WTC11 (cell line): ENCODE data around the gene COL20A1. TPM values are rescaled to one million over a fixed set of nuclear protein-coding genes. Genes with fewer than 3 reads are reported as not detected.

Experiments
- ATAC-seq: fragments of 200-7000 bp; cut with Tn5 transposase; 2 replicates; pipeline ENCODE4 v1.10.0; 2021; ENCODE audit warnings: mild to moderate bottlenecking, moderate library complexity
- CTCF ChIA-PET: fragments of 300-600 bp; sonication (Branson Sonifier 250); formaldehyde crosslinking; loops from one replicate; lab custom pipeline; 2021; ENCODE audit warnings: antibody characterized with exemption; lab: Charles Lee
- POLR2A ChIA-PET: fragments of 350-600 bp; sonication (Branson Sonifier 250); formaldehyde crosslinking; loops from one replicate; lab custom pipeline; 2021; ENCODE audit warnings: antibody characterized with exemption; lab: Charles Lee
- DNase-seq: peaks from one replicate; pipeline ENCODE4 v3.0.0; 2021; ENCODE audit warnings: low spot score
- H3K27ac Mint-ChIP-seq: 2 replicates; pipeline ENCODE4 v1.8.0; 2021; ENCODE audit warnings: mixed read lengths
- H3K27me3 Mint-ChIP-seq: 2 replicates; pipeline ENCODE4 v1.8.0; 2021; ENCODE audit warnings: low read depth, mild to moderate bottlenecking, moderate library complexity, mixed read lengths
- H3K36me3 Mint-ChIP-seq: 2 replicates; pipeline ENCODE4 v1.8.0; 2021; ENCODE audit warnings: mixed read lengths
- H3K4me1 Mint-ChIP-seq: 2 replicates; pipeline ENCODE4 v1.8.0; 2022; ENCODE audit warnings: mixed read lengths
- H3K4me3 Mint-ChIP-seq: 2 replicates; pipeline ENCODE4 v1.8.0; 2021; ENCODE audit warnings: mild to moderate bottlenecking, moderate library complexity, mixed read lengths
- H3K9me3 Mint-ChIP-seq: 2 replicates; pipeline ENCODE4 v1.8.0; 2021; ENCODE audit warnings: mixed read lengths
- CDX4 ChIP-seq: fragments of 250-450 bp; sonication (Bioruptor Pico); IDR thresholded peaks from 2 replicates; pipeline ENCODE4 v1.9.0; 2021; ENCODE audit warnings: moderate library complexity, mild to moderate bottlenecking, inconsistent platforms, borderline replicate concordance
- CREB1 ChIP-seq: sonication (generic); formaldehyde crosslinking; IDR thresholded peaks from 2 replicates; pipeline ENCODE4 v1.8.0; 2023; ENCODE audit warnings: mild to moderate bottlenecking, missing genetic modification reagents
- ESRRA ChIP-seq: sonication (generic); formaldehyde crosslinking; IDR thresholded peaks from 2 replicates; pipeline ENCODE4 v1.8.1; 2022; ENCODE audit warnings: mild to moderate bottlenecking, missing genetic modification reagents, borderline replicate concordance
- FOXK1 ChIP-seq: sonication (generic); formaldehyde crosslinking; IDR thresholded peaks from 2 replicates; pipeline ENCODE4 v1.8.0; 2022; ENCODE audit warnings: mild to moderate bottlenecking, moderate library complexity, missing genetic modification reagents
- FOXP4 ChIP-seq: sonication (generic); formaldehyde crosslinking; IDR thresholded peaks from 2 replicates; pipeline ENCODE4 v1.8.0; 2022; ENCODE audit warnings: mild to moderate bottlenecking, missing genetic modification reagents
- MLX ChIP-seq: sonication (generic); formaldehyde crosslinking; IDR thresholded peaks from 2 replicates; pipeline ENCODE4 v1.8.1; 2023; ENCODE audit warnings: mild to moderate bottlenecking, missing genetic modification reagents, moderate library complexity
- NFYB ChIP-seq: sonication (generic); formaldehyde crosslinking; conservative IDR thresholded peaks from 2 replicates; pipeline ENCODE4 v1.8.0; 2022; ENCODE audit warnings: low read depth, missing genetic modification reagents
- NR3C1 ChIP-seq: sonication (generic); formaldehyde crosslinking; conservative IDR thresholded peaks from 2 replicates; pipeline ENCODE4 v1.8.1; 2023; ENCODE audit warnings: low read depth, mild to moderate bottlenecking, missing genetic modification reagents
- RORB ChIP-seq: fragments of 250-450 bp; sonication (Bioruptor Pico); IDR thresholded peaks from 2 replicates; pipeline ENCODE4 v1.9.0; 2021; ENCODE audit warnings: mild to moderate bottlenecking
- SMAD3 ChIP-seq: sonication (generic); formaldehyde crosslinking; IDR thresholded peaks from 2 replicates; pipeline ENCODE4 v1.8.0; 2022; ENCODE audit warnings: missing genetic modification reagents, mild to moderate bottlenecking, borderline replicate concordance
- TP53 ChIP-seq: sonication (generic); formaldehyde crosslinking; IDR thresholded peaks from 2 replicates; pipeline ENCODE4 v1.8.1; 2023; ENCODE audit warnings: mild to moderate bottlenecking, missing genetic modification reagents
- total RNA-seq: library from RNA; stranded (reverse); gene quantifications from 3 replicates; pipeline ENCODE4 v1.2.3, GENCODE V29; 2021
- TF ChIP-seq, protein P1 (sequence below): fragments of 250-450 bp; sonication (Bioruptor Pico); conservative IDR thresholded peaks from 2 replicates; pipeline ENCODE4 v1.9.0; 2021; ENCODE audit warnings: mild to moderate bottlenecking
- TF ChIP-seq, protein P2 (sequence below): sonication (generic); formaldehyde crosslinking; IDR thresholded peaks from 2 replicates; pipeline ENCODE4 v1.8.1; 2023; ENCODE audit warnings: mild to moderate bottlenecking, moderate library complexity, missing genetic modification reagents
- TF ChIP-seq, protein P3 (sequence below): sonication (generic); formaldehyde crosslinking; IDR thresholded peaks from 2 replicates; pipeline ENCODE4 v1.8.1; 2023; ENCODE audit warnings: mild to moderate bottlenecking, missing genetic modification reagents, borderline replicate concordance
- TF ChIP-seq, protein P4 (sequence below): fragments of 250-450 bp; sonication (Bioruptor Pico); IDR thresholded peaks from 2 replicates; pipeline ENCODE4 v1.9.0; 2021; ENCODE audit warnings: mild to moderate bottlenecking
- TF ChIP-seq, protein P5 (sequence below): sonication (generic); formaldehyde crosslinking; IDR thresholded peaks from 2 replicates; pipeline ENCODE4 v1.8.0; 2022; ENCODE audit warnings: mild to moderate bottlenecking, missing genetic modification reagents
- TF ChIP-seq, protein P6 (sequence below): sonication (generic); formaldehyde crosslinking; IDR thresholded peaks from 2 replicates; pipeline ENCODE4 v1.8.0; 2022; ENCODE audit warnings: missing genetic modification reagents

Gene COL20A1
- total RNA-seq, 1 experiment from 2014 or later: 1.3 TPM

- ChIA-PET POLR2A (no interaction called here), CTCF (interaction anchor here (2.2 to 8.1 kb wide), 4 partner anchors 19 to 92 kb away, joined by 13 to 79 read pairs (median 44); partner anchors contain the start of gene NKAIN4)
- DNase-seq: no peak
- Mint-ChIP-seq H3K27me3 (no peaks in the 10 kb centered on the region), H3K36me3 (peaks cover 12% of the 10 kb centered on the region), H3K4me3 (no peak overlapping the region), H3K4me1 (peaks cover 4% of the 10 kb centered on the region; the same call in 1 of the 2 replicates), H3K27ac (no peak overlapping the region), H3K9me3 (no peaks in the 10 kb centered on the region)
- ATAC-seq: no peak
- TF ChIP-seq, protein P1, sequence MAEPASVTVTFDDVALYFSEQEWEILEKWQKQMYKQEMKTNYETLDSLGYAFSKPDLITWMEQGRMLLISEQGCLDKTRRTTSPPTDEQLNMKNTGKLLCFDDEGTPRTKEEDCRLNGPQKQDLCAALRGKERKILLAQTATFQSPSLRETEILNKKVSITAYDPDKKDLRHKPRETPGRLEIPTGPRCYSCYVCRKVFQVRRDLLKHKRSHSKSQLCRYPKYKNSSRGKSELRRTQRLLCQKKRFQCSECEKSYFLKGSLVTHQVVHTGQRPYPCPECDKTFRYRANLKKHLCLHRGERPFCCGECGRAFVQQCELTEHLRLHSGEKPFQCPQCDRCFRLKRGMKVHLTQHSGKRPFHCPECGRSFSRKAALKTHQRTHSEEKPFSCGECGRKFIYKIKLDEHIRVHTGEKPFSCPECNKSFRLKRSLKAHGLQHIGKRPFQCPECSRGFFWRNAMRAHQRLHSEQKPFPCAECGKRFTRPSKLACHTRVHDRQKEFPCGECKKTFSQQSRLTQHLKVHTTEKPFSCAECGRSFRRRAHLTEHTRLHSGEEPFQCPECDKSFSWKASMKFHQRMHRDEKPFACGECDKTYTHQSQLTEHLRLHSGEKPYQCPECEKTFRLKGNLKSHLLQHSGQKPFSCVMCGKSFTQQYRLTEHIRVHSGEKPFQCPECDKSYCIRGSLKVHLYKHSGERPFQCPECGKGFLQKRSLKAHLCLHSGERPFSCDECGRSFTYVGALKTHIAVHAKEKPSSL (CRISPR knock-in tag): no peak
- no peak for TF ChIP-seq NFYB
- no peak for TF ChIP-seq CREB1 (CRISPR knock-in tag)
- no peak for TF ChIP-seq CDX4 (CRISPR knock-in tag)
- TF ChIP-seq SMAD3: no peak
- TF ChIP-seq TP53: no peak
- no peak for TF ChIP-seq RORB (CRISPR knock-in tag)
- TF ChIP-seq, protein P2, sequence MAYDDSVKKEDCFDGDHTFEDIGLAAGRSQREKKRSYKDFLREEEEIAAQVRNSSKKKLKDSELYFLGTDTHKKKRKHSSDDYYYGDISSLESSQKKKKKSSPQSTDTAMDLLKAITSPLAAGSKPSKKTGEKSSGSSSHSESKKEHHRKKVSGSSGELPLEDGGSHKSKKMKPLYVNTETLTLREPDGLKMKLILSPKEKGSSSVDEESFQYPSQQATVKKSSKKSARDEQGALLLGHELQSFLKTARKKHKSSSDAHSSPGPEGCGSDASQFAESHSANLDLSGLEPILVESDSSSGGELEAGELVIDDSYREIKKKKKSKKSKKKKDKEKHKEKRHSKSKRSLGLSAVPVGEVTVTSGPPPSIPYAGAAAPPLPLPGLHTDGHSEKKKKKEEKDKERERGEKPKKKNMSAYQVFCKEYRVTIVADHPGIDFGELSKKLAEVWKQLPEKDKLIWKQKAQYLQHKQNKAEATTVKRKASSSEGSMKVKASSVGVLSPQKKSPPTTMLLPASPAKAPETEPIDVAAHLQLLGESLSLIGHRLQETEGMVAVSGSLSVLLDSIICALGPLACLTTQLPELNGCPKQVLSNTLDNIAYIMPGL (CRISPR knock-in tag): no peak
- TF ChIP-seq, protein P3, sequence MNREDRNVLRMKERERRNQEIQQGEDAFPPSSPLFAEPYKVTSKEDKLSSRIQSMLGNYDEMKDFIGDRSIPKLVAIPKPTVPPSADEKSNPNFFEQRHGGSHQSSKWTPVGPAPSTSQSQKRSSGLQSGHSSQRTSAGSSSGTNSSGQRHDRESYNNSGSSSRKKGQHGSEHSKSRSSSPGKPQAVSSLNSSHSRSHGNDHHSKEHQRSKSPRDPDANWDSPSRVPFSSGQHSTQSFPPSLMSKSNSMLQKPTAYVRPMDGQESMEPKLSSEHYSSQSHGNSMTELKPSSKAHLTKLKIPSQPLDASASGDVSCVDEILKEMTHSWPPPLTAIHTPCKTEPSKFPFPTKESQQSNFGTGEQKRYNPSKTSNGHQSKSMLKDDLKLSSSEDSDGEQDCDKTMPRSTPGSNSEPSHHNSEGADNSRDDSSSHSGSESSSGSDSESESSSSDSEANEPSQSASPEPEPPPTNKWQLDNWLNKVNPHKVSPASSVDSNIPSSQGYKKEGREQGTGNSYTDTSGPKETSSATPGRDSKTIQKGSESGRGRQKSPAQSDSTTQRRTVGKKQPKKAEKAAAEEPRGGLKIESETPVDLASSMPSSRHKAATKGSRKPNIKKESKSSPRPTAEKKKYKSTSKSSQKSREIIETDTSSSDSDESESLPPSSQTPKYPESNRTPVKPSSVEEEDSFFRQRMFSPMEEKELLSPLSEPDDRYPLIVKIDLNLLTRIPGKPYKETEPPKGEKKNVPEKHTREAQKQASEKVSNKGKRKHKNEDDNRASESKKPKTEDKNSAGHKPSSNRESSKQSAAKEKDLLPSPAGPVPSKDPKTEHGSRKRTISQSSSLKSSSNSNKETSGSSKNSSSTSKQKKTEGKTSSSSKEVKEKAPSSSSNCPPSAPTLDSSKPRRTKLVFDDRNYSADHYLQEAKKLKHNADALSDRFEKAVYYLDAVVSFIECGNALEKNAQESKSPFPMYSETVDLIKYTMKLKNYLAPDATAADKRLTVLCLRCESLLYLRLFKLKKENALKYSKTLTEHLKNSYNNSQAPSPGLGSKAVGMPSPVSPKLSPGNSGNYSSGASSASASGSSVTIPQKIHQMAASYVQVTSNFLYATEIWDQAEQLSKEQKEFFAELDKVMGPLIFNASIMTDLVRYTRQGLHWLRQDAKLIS: no peak
- no peak for TF ChIP-seq NR3C1 (CRISPR knock-in tag)
- TF ChIP-seq FOXK1 (CRISPR knock-in tag): no peak
- TF ChIP-seq, protein P4, sequence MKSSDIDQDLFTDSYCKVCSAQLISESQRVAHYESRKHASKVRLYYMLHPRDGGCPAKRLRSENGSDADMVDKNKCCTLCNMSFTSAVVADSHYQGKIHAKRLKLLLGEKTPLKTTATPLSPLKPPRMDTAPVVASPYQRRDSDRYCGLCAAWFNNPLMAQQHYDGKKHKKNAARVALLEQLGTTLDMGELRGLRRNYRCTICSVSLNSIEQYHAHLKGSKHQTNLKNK (CRISPR knock-in tag): no peak
- TF ChIP-seq, protein P5, sequence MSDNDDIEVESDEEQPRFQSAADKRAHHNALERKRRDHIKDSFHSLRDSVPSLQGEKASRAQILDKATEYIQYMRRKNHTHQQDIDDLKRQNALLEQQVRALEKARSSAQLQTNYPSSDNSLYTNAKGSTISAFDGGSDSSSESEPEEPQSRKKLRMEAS (CRISPR knock-in tag): no peak
- no peak for TF ChIP-seq FOXP4 (CRISPR knock-in tag)
- TF ChIP-seq, protein P6, sequence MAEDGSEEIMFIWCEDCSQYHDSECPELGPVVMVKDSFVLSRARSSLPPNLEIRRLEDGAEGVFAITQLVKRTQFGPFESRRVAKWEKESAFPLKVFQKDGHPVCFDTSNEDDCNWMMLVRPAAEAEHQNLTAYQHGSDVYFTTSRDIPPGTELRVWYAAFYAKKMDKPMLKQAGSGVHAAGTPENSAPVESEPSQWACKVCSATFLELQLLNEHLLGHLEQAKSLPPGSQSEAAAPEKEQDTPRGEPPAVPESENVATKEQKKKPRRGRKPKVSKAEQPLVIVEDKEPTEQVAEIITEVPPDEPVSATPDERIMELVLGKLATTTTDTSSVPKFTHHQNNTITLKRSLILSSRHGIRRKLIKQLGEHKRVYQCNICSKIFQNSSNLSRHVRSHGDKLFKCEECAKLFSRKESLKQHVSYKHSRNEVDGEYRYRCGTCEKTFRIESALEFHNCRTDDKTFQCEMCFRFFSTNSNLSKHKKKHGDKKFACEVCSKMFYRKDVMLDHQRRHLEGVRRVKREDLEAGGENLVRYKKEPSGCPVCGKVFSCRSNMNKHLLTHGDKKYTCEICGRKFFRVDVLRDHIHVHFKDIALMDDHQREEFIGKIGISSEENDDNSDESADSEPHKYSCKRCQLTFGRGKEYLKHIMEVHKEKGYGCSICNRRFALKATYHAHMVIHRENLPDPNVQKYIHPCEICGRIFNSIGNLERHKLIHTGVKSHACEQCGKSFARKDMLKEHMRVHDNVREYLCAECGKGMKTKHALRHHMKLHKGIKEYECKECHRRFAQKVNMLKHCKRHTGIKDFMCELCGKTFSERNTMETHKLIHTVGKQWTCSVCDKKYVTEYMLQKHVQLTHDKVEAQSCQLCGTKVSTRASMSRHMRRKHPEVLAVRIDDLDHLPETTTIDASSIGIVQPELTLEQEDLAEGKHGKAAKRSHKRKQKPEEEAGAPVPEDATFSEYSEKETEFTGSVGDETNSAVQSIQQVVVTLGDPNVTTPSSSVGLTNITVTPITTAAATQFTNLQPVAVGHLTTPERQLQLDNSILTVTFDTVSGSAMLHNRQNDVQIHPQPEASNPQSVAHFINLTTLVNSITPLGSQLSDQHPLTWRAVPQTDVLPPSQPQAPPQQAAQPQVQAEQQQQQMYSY: no peak
- TF ChIP-seq ESRRA: no peak
- TF ChIP-seq MLX (CRISPR knock-in tag): no peak
Measured at GRCh38 chr20:63289311-63290135, 3.5 kb upstream of the COL20A1 start.
